ENCODE measurements around the gene CNTN4.
"Not testable (repeated sequence)": the region's sequence is repeated elsewhere in the genome, so short reads cannot be mapped to it uniquely, and the experiment has no call there.

Gene CNTN4

GRCh38 chr3:2968475-2968874, 869.8 kb downstream of the CNTN4 start:
- no peak for DNase-seq (ENCODE audit: low spot score)

DNA sequence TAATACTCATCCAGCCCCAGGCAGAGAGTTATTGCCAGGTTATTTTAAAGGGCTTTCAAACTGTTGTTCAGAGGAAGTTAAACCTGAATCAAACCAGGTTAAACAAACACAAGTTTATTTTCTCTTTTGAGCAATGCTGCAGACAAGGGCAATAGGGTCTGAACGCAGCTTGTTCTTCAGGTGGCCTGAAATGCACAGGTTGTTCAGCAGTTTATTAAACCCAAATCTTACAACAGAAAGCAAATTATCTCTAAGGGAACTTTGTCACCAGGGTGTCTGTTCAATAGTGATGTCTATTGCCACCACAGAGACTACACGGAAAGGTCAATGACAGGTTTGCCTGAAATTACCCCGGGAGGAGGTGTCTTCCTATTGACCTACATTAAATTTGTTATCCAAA, 877.5 kb downstream of the CNTN4 start:
- no peak for DNase-seq (ENCODE audit: low spot score)

GRCh38 chr3:2976796-2977195, 878.1 kb downstream of the CNTN4 start:
- no peak for DNase-seq (ENCODE audit: low spot score)

DNA sequence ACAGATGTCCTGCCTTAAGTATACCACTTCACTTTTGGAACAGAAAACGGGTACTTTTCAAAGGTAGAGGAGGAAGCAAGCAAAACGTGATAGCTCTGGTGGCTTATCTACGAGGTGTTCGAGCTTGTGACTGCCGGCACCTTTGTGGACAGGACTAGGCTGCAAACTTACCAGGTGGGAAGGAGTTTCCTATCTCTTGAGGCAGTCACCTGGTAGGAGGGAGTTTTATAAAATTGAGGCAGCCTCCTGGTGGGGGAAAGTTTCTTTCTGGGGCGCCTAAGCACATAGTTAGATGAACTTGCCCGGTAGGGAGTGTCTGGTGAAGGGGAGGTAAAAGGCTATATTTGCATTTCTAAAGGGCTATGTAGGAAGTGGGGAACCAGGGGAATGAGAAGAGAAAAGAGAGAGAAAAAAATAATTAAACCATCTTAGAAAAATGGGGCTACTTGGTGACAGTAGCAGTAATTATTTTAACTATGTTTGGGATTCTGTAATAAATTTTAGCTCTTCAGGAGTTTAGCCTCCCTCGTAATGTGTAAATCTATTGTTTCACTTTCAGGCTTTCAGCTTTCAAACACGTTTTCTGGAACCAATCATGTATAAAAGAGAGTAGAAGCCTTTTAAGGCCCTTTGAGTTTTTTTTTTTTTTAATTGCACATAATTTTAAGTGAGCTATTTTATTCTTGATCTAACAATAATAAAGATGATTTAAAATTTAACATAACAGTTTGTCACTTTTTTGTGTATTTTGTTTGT, 880.5 kb downstream of the CNTN4 start:
- no peak for DNase-seq (ENCODE audit: low spot score)

GRCh38 chr3:2984005-2984830, 885.6 kb downstream of the CNTN4 start:
- DNase-seq (ENCODE audit: low spot score) = no peak

GRCh38 chr3:2984831-2985220, 886.2 kb downstream of the CNTN4 start:
- DNase-seq (ENCODE audit: low spot score) = no peak

- no peak for DNase-seq (ENCODE audit: low spot score)
Observed at GRCh38 chr3:2985479-2985878, 886.8 kb downstream of the CNTN4 start.

DNA sequence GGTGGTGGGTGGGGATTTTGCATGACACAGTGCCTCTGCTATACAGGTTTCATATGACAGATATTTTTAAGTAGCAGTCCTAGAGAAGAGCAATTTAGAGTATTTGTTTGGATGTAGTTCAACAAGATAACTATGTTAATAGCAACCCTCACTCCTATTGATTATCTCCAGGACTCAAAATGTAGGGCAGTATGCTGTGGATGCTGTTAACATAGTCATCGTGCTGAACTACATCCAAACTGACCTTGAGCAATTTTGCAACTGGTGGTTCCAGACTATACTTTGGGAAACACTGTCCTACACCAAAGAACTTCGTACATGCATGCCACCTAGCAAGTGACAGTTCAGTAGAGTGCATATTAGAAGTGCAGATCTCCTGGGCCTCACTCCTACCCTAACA, 893.9 kb downstream of the CNTN4 start:
- no peak for DNase-seq (ENCODE audit: low spot score)

DNA sequence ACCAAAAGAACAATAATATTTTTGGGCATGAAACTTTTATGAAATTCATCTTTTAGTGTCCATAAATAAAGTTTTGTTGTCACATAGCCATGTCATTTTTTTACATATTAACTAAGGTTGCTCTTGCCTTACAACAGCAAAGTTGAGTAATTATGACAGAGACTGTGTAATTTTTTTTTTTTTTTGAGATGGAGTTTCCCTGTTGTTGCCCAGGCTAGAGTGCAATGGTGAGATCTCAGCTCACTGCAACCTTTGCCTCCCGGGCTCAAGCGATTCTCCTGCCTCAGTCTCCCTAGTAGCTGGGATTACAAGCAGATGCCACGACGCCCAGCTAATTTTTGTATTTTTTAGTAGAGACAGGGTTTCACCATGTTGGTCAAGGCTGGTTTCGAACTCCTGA, 894.5 kb downstream of the CNTN4 start:
- DNase-seq (ENCODE audit: low spot score) = not testable (repeated sequence)

DNA sequence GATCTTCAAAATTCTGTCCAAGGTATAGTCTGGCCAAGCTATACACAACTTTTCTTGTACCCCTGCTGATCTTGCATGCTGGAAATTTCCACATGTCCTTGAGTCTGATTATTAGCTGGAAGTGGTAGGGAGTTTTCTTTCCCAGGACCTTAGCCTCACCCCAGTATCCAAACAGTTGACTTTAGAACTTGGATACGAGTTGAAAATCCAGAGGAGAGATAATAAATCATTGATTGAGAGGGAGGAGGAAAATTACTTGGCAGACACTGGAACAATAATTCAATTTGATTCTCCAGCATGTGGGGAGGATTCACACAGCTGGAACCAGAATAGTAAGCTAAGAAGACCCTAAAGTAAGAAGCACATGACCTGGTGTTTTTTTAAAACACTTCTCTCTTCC, 895.1 kb downstream of the CNTN4 start:
- no peak for DNase-seq (ENCODE audit: low spot score)

DNA sequence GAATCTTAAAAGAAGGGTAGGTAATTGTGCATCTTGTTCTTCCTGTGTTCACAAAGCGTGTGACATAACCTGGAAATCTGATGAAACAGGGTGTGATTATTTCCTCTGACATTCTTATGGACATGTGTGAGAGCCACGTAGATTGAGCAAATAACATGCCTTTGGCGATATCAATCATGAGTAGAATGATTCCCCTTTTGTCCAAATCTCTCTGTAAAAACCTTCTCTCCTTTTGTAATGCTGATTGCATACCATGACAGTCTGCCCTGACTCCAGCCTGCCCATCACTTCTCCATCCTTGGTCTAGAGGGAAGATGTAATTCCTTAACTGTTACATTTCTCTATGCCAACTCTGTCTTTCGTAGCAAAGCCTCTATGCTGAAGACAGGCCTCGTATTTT, 896.5 kb downstream of the CNTN4 start:
- DNase-seq (ENCODE audit: low spot score) = no peak

GRCh38 chr3:3005146-3005744, 906.6 kb downstream of the CNTN4 start:
- no peak for DNase-seq (ENCODE audit: low spot score)

DNA sequence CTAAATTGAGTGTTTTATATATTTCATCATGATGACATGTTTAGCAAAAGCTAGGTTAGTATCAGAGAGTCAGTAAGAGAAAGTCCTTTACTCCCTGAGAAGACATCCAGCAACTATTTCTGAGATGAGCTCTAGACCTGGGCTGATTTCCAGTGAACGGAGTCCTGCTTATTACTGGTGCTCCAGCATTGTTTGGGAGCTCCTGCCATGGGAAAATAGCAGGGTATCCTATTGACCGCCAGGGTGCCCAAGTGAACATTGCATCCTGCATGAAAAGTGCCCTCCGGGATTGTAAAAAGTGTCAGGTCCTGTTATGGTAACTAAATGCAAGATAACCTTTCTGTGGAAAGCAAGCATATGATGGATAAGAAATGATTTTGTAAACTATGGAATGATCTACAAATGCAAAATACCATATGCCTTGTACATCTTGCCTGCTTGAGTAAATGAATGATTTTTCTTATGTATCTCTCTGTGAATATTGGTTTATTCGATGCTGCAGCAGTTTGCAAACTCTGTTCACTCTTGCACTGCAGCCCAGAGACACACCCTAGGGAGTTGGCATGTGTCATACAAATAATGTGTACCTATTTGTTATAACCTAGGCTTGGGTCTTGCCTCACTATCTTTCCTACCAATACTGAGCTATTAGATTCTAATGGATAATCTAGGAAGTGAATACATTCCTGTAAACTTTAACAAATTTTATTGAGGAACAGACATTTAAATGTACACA, 914.8 kb downstream of the CNTN4 start:
- DNase-seq (ENCODE audit: low spot score) = no peak

DNA sequence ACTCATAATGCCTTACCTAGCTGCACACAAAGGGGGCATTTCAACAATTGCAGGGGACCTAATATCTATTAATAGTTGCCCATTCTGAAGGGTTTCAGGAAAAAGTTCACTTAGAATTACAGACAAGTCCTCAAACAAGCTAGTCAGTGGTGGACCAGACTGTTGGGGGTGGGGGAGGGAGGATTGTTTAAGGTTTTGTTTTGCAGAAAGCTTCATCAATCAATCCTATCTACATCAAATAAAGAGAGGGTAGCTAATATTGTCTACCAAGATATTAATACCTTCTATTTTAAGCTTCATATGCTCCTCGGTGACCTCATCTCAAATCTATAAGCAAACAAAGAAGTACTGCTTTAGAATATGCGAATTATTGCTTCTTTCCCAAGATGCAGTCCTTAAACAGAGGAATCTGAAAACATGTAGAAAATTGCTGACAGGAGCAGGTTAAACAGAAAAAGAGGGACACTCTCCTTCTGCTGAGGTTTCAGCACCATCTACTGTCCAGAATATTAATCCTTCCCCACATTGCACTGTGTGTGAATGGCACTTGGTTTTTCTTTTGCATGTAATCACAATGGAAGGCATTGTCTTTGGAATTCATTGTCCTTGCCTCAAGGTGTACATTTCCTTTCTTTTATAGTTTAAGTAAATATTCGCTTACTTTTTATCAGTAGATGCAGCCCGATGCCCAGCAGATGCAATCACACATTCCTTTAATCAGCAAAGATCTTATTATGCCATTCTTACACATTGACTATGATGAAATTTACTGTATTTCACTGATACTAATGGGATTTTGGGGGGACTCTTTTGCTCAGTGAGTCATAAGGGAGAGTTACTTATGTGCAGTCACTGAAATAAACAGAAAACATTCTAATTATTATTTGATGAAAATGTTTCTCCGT, 916.8 kb downstream of the CNTN4 start:
- DNase-seq (ENCODE audit: low spot score) = no peak

GRCh38 chr3:3016226-3016625, 917.6 kb downstream of the CNTN4 start:
- no peak for DNase-seq (ENCODE audit: low spot score)

- DNase-seq (ENCODE audit: low spot score) = no peak
Observed at GRCh38 chr3:3020209-3020608, 921.5 kb downstream of the CNTN4 start.

DNA sequence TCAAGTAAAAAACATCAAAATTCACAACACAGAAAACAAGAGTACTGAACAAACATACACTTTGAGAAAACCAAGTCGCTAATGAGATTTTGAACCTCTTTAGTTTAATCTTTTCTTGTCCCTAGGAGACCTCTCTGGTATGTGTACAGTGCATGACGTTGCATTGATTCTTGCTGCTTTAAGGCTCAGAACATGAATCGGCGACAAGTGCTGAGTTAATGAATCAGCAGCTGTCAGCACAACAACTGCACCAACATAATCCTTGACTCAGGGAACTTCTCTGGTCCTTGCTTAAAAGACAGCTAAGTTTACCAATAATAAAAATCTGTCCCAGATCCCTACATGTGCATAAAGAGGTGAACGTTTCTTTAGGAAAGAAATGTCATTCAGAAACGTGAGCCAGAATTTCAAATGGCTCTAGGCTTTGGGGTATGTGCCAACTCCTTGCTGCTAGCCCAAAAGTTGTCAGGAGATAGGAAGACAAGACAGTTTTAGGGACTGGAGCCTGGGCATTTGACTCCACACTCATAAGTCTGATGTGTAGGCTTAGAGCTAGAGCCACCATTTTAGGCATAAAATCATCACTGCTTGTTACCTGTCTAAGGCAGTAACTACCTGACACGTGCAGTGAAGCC, 924.6 kb downstream of the CNTN4 start:
- no peak for DNase-seq (ENCODE audit: low spot score)

- no peak for DNase-seq (ENCODE audit: low spot score)
Observed at GRCh38 chr3:3027976-3028567, 929.4 kb downstream of the CNTN4 start.

DNA sequence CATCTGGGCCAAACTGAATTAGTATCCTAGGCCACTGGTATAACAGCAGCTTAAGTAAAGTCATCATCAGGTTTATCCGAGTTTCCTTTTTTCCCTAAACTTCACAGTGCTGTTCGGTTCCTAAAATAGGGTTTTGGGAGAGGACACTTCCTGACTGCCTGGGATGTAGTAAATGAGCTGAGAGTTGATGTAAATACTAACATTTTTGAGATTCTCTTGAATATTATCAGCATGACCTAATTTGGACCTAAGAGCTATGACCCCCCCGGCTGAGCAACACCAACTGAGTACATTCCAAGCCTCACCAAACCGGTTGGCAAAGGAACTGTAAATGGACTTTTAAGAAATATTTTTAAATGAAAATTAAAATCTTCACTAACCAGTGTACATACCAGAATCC, 932.7 kb downstream of the CNTN4 start:
- no peak for DNase-seq (ENCODE audit: low spot score)

- DNase-seq (ENCODE audit: low spot score) = no peak
Observed at GRCh38 chr3:3037156-3037555, 938.5 kb downstream of the CNTN4 start.
